ENCODE data around the gene MEIS2. TPM values are rescaled to one million over a fixed set of nuclear protein-coding genes. Genes with fewer than 3 reads are reported as not detected.

MEIS2 gene
- total and polyA plus RNA-seq, 2 donors (not counting 3 experiments of a cell fraction or from before 2014, with no cell fraction given) = 22.5 to 26.2 TPM

- no peaks in the 10 kb centered on the region for H3K27me3 ChIP-seq (ENCODE audit: control insufficient read depth in 2 of 2, insufficient read depth in 2 of 2, low read length in 2 of 2)
- no peaks in the 10 kb centered on the region for H3K36me3 ChIP-seq (ENCODE audit: control insufficient read depth in 2 of 2, extremely low read depth in 1 of 2, insufficient read depth in 2 of 2, low read length in 2 of 2)
- no peak for FAIRE-seq
These were observed 103.7 kb downstream of the MEIS2 start for GRCh38 chr15:36996538-36997181.

More at GRCh38 chr15:36996538-36997181, 103.7 kb downstream of the MEIS2 start:
- Histone ChIP-seq H3K9me1 (replicated peaks; ENCODE audit: control insufficient read depth, extremely low read depth, insufficient read depth, low read length) (no peaks in the 10 kb centered on the region), H4K20me1 (replicated peaks; ENCODE audit: control insufficient read depth, extremely low read depth, insufficient read depth, low read length) (no peaks in the 10 kb centered on the region), H2AFZ (ENCODE audit: low read depth, low read length) (no peak overlapping the region), H3K9ac (replicated peaks; ENCODE audit: extremely low read depth, insufficient read depth, low read length) (no peak overlapping the region), H3K4me1 (ENCODE audit: control insufficient read depth, extremely low read depth, insufficient read depth, low read length) (no peaks in the 10 kb centered on the region), H3K27ac (ENCODE audit: insufficient read depth, low read depth, low read length) (no peak overlapping the region), H3K79me2 (ENCODE audit: control insufficient read depth, insufficient read depth, low read length) (no peaks in the 10 kb centered on the region), H3K4me3 (replicated peaks in 1 of 3; ENCODE audit: insufficient read depth in 1 of 3, low read depth in 1 of 3, low read length in 3 of 3) (no peak overlapping the region), H3K9me3 (replicated peaks; ENCODE audit: control insufficient read depth, insufficient read depth, low read length) (no peaks in the 10 kb centered on the region), H3K4me2 (ENCODE audit: insufficient read depth, low read length) (no peak overlapping the region)
- ChIA-PET CTCF (interaction anchor here (1.0 kb wide), 1 partner anchor 10 kb away, joined by 3 read pairs; no protein-coding TSS in a partner anchor), POLR2A (no interaction called here)
- intact Hi-C loops (cut with micrococcal nuclease) (no loop called here), dilution Hi-C loops (cut with MboI; ENCODE audit: extremely low pct_ligation_motif_present, low sequenced_read_pairs) (no loop called here)
- TF ChIP-seq MYC (IDR thresholded peaks at IDR 0.05; ENCODE audit: low read depth, low read length) = no peak
- no peak for TF ChIP-seq FOS (IDR thresholded peaks at IDR 0.05; ENCODE audit: borderline replicate concordance, insufficient read depth, low read length)
- no peak for TF ChIP-seq POLR2A (IDR thresholded peaks at IDR 0.05; ENCODE audit: low read depth, low read length)
- no peak for TF ChIP-seq GATA2 (IDR thresholded peaks at IDR 0.05; ENCODE audit: insufficient read depth, insufficient read length, low read depth, low read length)
- TF ChIP-seq POLR2AphosphoS5 (IDR thresholded peaks at IDR 0.05; ENCODE audit: insufficient read depth, low read depth, low read length) = no peak
- no peak for TF ChIP-seq MAX (IDR thresholded peaks at IDR 0.05; ENCODE audit: insufficient read depth, insufficient read length)
- TF ChIP-seq EZH2 (IDR thresholded peaks at IDR 0.05; ENCODE audit: borderline replicate concordance, low read depth, low read length, severe bottlenecking) = no peak
- no peak for TF ChIP-seq JUN (IDR thresholded peaks at IDR 0.05; ENCODE audit: borderline replicate concordance, insufficient read depth, insufficient read length, low read depth)
- no peak for TF ChIP-seq CTCF (IDR thresholded peaks at IDR 0.05; ENCODE audit: extremely low read depth in 1 of 2, insufficient read depth in 1 of 2, low read depth in 1 of 2, low read length in 2 of 2)
- DNase-seq (ENCODE audit: low read depth, low spot score) = no peak
- no TSS peak for BruUV-seq (replicated peaks)
